Loucy (cell line): ENCODE measurements around the gene VEGFD.

Experiments used
- H2AFZ ChIP-seq: fragments of 200-600 bp; sonication (generic); 2 replicates; pipeline ENCODE4 v1.6.0; 2016; ENCODE audit warnings: antibody characterized with exemption, mild to moderate bottlenecking, low read length, moderate library complexity
- H3F3A ChIP-seq: fragments of 200-600 bp; 2 replicates; pipeline ENCODE4 v1.6.0; 2016; ENCODE audit warnings: antibody characterized with exemption, low read depth, mild to moderate bottlenecking
- H3K27me3 ChIP-seq: fragments of 200-600 bp; sonication (generic); 2 replicates; pipeline ENCODE4 v1.6.1; 2014; ENCODE audit warnings: low read length, mild to moderate bottlenecking; ENCODE audit not compliant: insufficient read depth, poor library complexity, severe bottlenecking
- H3K36me3 ChIP-seq: fragments of 200-600 bp; sonication (generic); 2 replicates; pipeline ENCODE4 v1.6.1; 2016; ENCODE audit warnings: low read length; ENCODE audit not compliant: insufficient read depth
- H3K4me1 ChIP-seq: fragments of 200-600 bp; sonication (generic); 2 replicates; pipeline ENCODE4 v1.5.1; 2014; ENCODE audit warnings: low read length, mild to moderate bottlenecking; ENCODE audit not compliant: insufficient read depth, poor library complexity, severe bottlenecking
- H3K4me2 ChIP-seq: fragments of 200-600 bp; sonication (generic); 2 replicates; pipeline ENCODE4 v1.6.0; 2014; ENCODE audit warnings: antibody characterized with exemption, low read length, low read depth, mild to moderate bottlenecking; ENCODE audit not compliant: poor library complexity, severe bottlenecking
- H3K4me3 ChIP-seq: fragments of 200-600 bp; sonication (generic); 2 replicates; pipeline ENCODE4 v1.5.1; 2014; ENCODE audit warnings: low read length, mild to moderate bottlenecking, mixed read lengths; ENCODE audit not compliant: poor library complexity, severe bottlenecking
- H3K79me2 ChIP-seq: fragments of 200-600 bp; sonication (generic); 2 replicates; pipeline ENCODE4 v1.6.1; 2014; ENCODE audit warnings: low read length; ENCODE audit not compliant: insufficient read depth
- H3K9ac ChIP-seq: fragments of 200-600 bp; sonication (generic); 2 replicates; pipeline ENCODE4 v1.6.0; 2014; ENCODE audit warnings: mild to moderate bottlenecking, low read depth, low read length, moderate library complexity; ENCODE audit not compliant: poor library complexity, severe bottlenecking
- H3K9me2 ChIP-seq: fragments of 200-600 bp; sonication (generic); replicated peaks from 2 replicates; pipeline ENCODE4 v1.6.1; 2016; ENCODE audit warnings: low read depth, low read length, mixed read lengths
- H3K9me3 ChIP-seq: fragments of 200-600 bp; sonication (generic); 2 replicates; pipeline ENCODE4 v1.6.1; 2014; ENCODE audit warnings: mild to moderate bottlenecking, antibody characterized with exemption, low read length, low read depth; ENCODE audit not compliant: insufficient read depth
- H4K20me1 ChIP-seq: fragments of 200-600 bp; sonication (generic); 2 replicates; pipeline ENCODE4 v1.6.0; 2014; ENCODE audit warnings: antibody characterized with exemption, low read length, mild to moderate bottlenecking; ENCODE audit not compliant: insufficient read depth, poor library complexity, severe bottlenecking
- EZH2phosphoT487 ChIP-seq: fragments of 200-600 bp; IDR thresholded peaks from 2 replicates; pipeline ENCODE4 v1.6.1; 2018; ENCODE audit warnings: antibody characterized with exemption, mild to moderate bottlenecking, moderate library complexity, borderline replicate concordance
- TF ChIP-seq, protein P1 (sequence below): fragments of 200-600 bp; sonication (generic); conservative IDR thresholded peaks from 2 replicates; pipeline ENCODE4 v1.5.1; 2014; ENCODE audit warnings: mild to moderate bottlenecking, antibody characterized with exemption, low read length

VEGFD gene

DNA sequence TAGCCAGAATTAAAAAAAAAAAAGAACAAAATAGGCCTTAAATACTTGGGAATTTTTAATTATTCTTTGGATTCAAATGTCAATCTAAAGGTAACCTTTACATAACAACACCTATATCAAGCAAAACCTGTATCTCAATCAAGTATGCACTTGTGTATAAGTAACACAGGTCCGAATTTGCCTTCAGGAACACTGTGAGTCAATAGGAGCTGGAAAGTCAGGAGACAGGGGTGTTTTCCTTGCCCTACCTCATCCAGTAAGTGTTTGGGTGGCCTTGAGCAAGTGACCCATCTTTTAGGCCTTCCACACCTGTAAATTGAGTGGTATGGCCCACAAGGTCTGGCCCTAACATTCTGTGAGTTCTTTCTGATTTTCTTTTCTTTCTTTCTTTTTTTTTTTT lies 40.8 kb upstream of the VEGFD start:
- H3K4me3 ChIP-seq, result no peak overlapping the region
- no peaks in the 10 kb centered on the region for H3K9me3 ChIP-seq
- H3K4me2 ChIP-seq, result no peak overlapping the region
- H3K9me2 ChIP-seq, result no peaks in the 10 kb centered on the region
- no peak overlapping the region for H2AFZ ChIP-seq
- no peaks in the 10 kb centered on the region for H3F3A ChIP-seq
- H4K20me1 ChIP-seq, result no peaks in the 10 kb centered on the region
- H3K4me1 ChIP-seq, result peaks cover under 1% of the 10 kb centered on the region
- H3K9ac ChIP-seq, result no peak overlapping the region
- H3K79me2 ChIP-seq, result no peaks in the 10 kb centered on the region
- no peaks in the 10 kb centered on the region for H3K36me3 ChIP-seq
- H3K27me3 ChIP-seq, result no peaks in the 10 kb centered on the region
- TF ChIP-seq, protein P1, sequence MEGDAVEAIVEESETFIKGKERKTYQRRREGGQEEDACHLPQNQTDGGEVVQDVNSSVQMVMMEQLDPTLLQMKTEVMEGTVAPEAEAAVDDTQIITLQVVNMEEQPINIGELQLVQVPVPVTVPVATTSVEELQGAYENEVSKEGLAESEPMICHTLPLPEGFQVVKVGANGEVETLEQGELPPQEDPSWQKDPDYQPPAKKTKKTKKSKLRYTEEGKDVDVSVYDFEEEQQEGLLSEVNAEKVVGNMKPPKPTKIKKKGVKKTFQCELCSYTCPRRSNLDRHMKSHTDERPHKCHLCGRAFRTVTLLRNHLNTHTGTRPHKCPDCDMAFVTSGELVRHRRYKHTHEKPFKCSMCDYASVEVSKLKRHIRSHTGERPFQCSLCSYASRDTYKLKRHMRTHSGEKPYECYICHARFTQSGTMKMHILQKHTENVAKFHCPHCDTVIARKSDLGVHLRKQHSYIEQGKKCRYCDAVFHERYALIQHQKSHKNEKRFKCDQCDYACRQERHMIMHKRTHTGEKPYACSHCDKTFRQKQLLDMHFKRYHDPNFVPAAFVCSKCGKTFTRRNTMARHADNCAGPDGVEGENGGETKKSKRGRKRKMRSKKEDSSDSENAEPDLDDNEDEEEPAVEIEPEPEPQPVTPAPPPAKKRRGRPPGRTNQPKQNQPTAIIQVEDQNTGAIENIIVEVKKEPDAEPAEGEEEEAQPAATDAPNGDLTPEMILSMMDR, result no peak
- TF ChIP-seq EZH2phosphoT487, result no peak

DNA sequence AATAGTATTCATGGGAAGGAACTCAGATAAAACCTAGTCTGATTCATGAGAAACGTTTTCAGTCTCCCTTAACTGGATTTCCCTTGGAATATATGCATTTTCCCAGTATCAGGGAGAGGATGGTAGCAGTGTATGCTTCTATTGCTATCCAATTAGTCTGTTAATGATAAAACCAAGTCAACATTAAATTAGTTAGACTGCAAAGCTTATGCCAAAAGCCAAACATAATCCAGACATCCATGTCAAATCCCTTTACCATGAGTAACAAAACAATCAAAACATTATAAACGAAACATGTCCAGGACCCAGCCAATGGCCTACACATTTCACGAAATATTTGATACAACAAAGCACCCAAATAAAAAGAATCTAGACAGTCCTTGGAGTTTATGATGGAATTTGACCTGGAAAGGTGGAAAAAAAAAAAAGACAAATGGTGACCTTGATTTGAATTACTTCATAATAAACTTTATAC lies 34.5 kb upstream of the VEGFD start:
- no peaks in the 10 kb centered on the region for H3F3A ChIP-seq
- H2AFZ ChIP-seq, result no peak overlapping the region
- no peaks in the 10 kb centered on the region for H3K27me3 ChIP-seq
- no peaks in the 10 kb centered on the region for H3K9me3 ChIP-seq
- H3K4me3 ChIP-seq, result no peak overlapping the region
- H4K20me1 ChIP-seq, result no peaks in the 10 kb centered on the region
- no peak overlapping the region for H3K9ac ChIP-seq
- H3K36me3 ChIP-seq, result no peaks in the 10 kb centered on the region
- no peaks in the 10 kb centered on the region for H3K9me2 ChIP-seq
- no peaks in the 10 kb centered on the region for H3K79me2 ChIP-seq
- H3K4me2 ChIP-seq, result no peak overlapping the region
- H3K4me1 ChIP-seq, result no peaks in the 10 kb centered on the region
- TF ChIP-seq, protein P1, result no peak
- TF ChIP-seq EZH2phosphoT487, result no peak

DNA sequence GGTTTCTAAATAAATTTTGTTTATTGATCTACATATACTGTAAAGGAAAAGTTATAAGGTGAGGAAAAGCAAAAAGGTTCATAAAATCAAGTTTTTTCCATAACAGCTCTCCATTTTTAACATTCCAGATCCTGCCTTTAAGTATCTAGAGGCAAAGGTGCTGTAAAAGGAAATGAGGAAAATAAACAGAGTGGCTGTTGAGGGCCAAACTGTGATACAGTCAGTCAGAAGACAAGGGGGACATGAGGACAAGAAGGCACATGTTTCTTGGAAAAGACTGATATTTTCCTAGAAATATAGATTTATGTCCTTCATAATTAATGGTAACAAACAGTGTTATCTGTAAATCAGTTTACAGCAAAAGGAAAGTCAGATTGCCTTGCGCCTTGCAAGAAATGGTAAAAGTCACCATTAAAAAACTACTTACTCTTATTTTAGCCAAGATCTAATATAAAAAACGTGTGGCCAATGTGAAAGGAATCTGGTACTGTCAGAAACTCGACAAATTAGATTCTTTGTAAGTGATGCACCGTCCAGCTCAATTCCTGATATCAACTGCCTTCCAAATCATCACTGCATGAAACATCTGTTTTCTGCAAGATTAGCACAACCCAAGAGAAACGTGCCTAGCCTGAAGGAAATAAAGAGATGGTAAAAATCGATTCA lies 34.0 kb upstream of the VEGFD start:
- TF ChIP-seq EZH2phosphoT487, result no peak
- TF ChIP-seq, protein P1, result no peak

More for the DNA sequence above, 34.0 kb upstream of the VEGFD start:
- H3F3A ChIP-seq, result no peaks in the 10 kb centered on the region
- no peak overlapping the region for H2AFZ ChIP-seq
- H3K4me2 ChIP-seq, result no peak overlapping the region
- no peak overlapping the region for H3K4me3 ChIP-seq
- no peaks in the 10 kb centered on the region for H3K36me3 ChIP-seq
- H3K79me2 ChIP-seq, result no peaks in the 10 kb centered on the region
- no peaks in the 10 kb centered on the region for H4K20me1 ChIP-seq
- no peaks in the 10 kb centered on the region for H3K27me3 ChIP-seq
- H3K9me3 ChIP-seq, result no peaks in the 10 kb centered on the region
- H3K9ac ChIP-seq, result no peak overlapping the region
- no peaks in the 10 kb centered on the region for H3K4me1 ChIP-seq
- no peaks in the 10 kb centered on the region for H3K9me2 ChIP-seq
